ENCODE measurements around the gene MPL. TPM values are rescaled to one million over a fixed set of nuclear protein-coding genes. Genes with fewer than 3 reads are reported as not detected.

MPL gene
- total RNA-seq, 1 donor = not detected

- peak; percentile 68 for DNase-seq (ENCODE audit: insufficient read length, low spot score, missing footprints)
- Histone ChIP-seq H4K20me1 (ENCODE audit: insufficient read depth, low read length) (no peaks in the 10 kb centered on the region), H3K27me3 (ENCODE audit: insufficient read depth, low read length) (no peaks in the 10 kb centered on the region), H3K27ac (ENCODE audit: low read depth, low read length) (no peak overlapping the region), H3K9me3 (ENCODE audit: low read depth, low read length) (no peaks in the 10 kb centered on the region), H3K36me3 (ENCODE audit: insufficient read depth, low read length) (no peaks in the 10 kb centered on the region), H3K4me1 (ENCODE audit: insufficient read depth, low read length) (peaks cover 8% of the 10 kb centered on the region), H3K4me3 (ENCODE audit: insufficient read depth, low read length) (no peak overlapping the region), H2AFZ (ENCODE audit: low read length) (no peak overlapping the region), H3K4me2 (ENCODE audit: insufficient read depth, low read length) (no peak overlapping the region), H3K79me2 (ENCODE audit: insufficient read depth, low read length) (no peaks in the 10 kb centered on the region)
- TF ChIP-seq, protein P1, sequence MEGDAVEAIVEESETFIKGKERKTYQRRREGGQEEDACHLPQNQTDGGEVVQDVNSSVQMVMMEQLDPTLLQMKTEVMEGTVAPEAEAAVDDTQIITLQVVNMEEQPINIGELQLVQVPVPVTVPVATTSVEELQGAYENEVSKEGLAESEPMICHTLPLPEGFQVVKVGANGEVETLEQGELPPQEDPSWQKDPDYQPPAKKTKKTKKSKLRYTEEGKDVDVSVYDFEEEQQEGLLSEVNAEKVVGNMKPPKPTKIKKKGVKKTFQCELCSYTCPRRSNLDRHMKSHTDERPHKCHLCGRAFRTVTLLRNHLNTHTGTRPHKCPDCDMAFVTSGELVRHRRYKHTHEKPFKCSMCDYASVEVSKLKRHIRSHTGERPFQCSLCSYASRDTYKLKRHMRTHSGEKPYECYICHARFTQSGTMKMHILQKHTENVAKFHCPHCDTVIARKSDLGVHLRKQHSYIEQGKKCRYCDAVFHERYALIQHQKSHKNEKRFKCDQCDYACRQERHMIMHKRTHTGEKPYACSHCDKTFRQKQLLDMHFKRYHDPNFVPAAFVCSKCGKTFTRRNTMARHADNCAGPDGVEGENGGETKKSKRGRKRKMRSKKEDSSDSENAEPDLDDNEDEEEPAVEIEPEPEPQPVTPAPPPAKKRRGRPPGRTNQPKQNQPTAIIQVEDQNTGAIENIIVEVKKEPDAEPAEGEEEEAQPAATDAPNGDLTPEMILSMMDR (IDR thresholded peaks at IDR 0.05; ENCODE audit: extremely low read depth, low read depth, low read length) = no peak
Observed at GRCh38 chr1:43302201-43302600, 35.4 kb upstream of the MPL start.

DNA sequence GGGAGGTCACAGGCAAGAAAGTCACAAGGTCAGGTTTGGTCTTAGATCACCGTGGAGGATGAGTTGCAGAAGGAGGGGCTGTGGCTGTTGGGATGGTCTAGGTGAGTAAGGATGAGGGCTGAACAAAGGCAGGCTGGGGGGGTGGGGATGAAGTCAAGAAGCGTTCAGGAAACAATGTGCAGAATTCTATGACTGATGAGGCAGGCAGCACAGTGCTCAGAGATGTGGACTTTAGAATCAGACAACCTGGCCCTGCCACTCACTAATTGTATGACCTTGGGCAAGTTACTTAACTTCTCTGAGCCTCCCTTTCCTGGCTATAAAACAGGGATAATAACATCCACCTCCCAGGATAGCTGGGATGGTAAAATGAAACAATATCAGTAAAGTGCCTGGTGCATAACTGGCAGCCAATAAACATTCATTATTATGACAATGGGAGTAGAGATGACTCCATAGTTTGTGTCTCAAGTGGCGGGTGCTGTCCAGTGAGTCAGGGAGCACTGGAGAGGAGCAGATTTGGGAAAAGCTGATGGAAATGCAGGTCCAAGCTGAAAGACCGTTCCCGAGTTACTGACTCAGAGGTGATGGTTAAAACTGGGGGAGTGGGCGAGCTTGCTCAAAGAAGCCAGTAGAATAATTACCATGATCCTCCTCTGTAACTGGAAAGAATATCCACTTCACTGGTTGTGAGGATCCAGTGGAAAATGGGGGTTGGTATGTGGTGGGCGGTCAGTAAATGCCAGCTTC lies 34.7 kb upstream of the MPL start:
- Histone ChIP-seq H3K36me3 (ENCODE audit: insufficient read depth, low read length) (no peaks in the 10 kb centered on the region), H3K9me3 (ENCODE audit: low read depth, low read length) (no peaks in the 10 kb centered on the region), H3K27me3 (ENCODE audit: insufficient read depth, low read length) (no peaks in the 10 kb centered on the region), H3K79me2 (ENCODE audit: insufficient read depth, low read length) (no peaks in the 10 kb centered on the region), H4K20me1 (ENCODE audit: insufficient read depth, low read length) (no peaks in the 10 kb centered on the region), H3K27ac (ENCODE audit: low read depth, low read length) (no peak overlapping the region), H3K4me2 (ENCODE audit: insufficient read depth, low read length) (peak overlapping the region; percentile 24), H3K4me1 (ENCODE audit: insufficient read depth, low read length) (peaks cover 8% of the 10 kb centered on the region), H2AFZ (ENCODE audit: low read length) (no peak overlapping the region), H3K4me3 (ENCODE audit: insufficient read depth, low read length) (no peak overlapping the region)
- TF ChIP-seq, protein P1 (IDR thresholded peaks at IDR 0.05; ENCODE audit: extremely low read depth, low read depth, low read length) = no peak
- peak; percentile 96 for DNase-seq (ENCODE audit: insufficient read length, low spot score, missing footprints)

DNA sequence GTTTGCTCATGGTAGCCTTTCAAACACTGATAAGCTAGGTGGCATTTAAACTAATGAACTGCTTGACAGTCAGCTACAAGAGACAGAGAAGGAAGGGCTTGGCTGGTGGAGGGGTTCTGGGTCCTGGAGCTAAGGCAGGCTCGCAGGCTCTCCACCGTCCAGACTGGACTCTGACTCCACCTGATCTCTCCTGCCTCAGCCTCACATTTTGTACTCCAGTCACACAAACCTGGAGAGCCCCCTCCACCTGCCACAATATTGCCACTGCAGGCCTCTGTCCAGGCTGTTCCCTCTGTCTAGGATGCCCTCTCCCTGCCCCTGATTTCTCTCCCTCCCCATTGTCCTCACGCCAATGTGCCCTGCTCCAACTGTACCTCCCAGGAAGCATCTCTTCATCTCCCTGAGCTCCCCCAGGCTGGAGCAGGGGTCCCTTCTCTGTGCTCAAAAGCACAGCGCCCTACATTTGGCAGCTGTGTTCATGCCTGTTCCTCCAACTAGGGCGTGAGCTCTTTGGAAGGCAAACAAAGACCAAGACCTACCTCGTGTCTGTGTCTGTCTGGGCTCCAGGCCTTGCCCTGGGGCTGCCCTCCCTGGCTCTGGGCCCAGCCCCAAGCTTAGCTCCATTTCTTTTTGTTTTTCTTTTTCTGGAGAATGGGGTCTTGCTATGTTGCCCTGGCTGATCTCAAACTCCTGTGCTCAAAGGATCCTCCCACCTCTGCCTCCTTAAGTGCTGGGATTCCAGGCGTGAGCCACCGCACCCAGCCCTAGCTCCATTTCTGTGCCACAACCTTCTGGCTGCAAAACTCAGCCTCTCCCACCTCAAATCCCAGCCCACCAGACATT lies 33.9 kb upstream of the MPL start:
- peak; percentile 57 for DNase-seq (ENCODE audit: insufficient read length, low spot score, missing footprints)
- Histone ChIP-seq H3K79me2 (ENCODE audit: insufficient read depth, low read length) (no peaks in the 10 kb centered on the region), H3K9me3 (ENCODE audit: low read depth, low read length) (no peaks in the 10 kb centered on the region), H3K27me3 (ENCODE audit: insufficient read depth, low read length) (no peaks in the 10 kb centered on the region), H4K20me1 (ENCODE audit: insufficient read depth, low read length) (no peaks in the 10 kb centered on the region), H2AFZ (ENCODE audit: low read length) (no peak overlapping the region), H3K36me3 (ENCODE audit: insufficient read depth, low read length) (no peaks in the 10 kb centered on the region), H3K4me3 (ENCODE audit: insufficient read depth, low read length) (no peak overlapping the region), H3K4me1 (ENCODE audit: insufficient read depth, low read length) (peaks cover 8% of the 10 kb centered on the region), H3K27ac (ENCODE audit: low read depth, low read length) (no peak overlapping the region), H3K4me2 (ENCODE audit: insufficient read depth, low read length) (peak overlapping the region; percentile 24)
- TF ChIP-seq, protein P1 (IDR thresholded peaks at IDR 0.05; ENCODE audit: extremely low read depth, low read depth, low read length) = no peak

DNA sequence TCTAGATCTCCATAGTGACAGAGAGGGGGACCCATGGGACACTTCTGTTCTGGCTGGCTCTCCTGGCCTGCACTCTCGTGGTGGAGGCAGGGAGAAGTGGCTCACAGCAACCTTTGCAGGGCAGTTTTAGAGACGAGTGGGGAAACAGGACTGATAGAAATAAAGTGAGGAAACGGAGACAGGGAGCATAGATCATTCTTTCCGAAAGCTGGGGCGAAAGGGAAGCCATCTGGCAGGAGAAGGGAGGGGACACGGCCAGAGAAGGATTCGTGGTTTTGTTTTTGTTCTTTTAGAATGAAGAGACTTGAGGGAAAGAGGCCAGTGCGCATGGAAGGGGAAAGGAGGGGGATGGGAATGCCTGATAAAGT lies 33.3 kb upstream of the MPL start:
- H3K4me2 ChIP-seq (ENCODE audit: insufficient read depth, low read length) = no peak overlapping the region
- no peaks in the 10 kb centered on the region for H3K27me3 ChIP-seq (ENCODE audit: insufficient read depth, low read length)
- no peaks in the 10 kb centered on the region for H4K20me1 ChIP-seq (ENCODE audit: insufficient read depth, low read length)
- no peaks in the 10 kb centered on the region for H3K9me3 ChIP-seq (ENCODE audit: low read depth, low read length)
- no peak overlapping the region for H3K27ac ChIP-seq (ENCODE audit: low read depth, low read length)
- peaks cover 8% of the 10 kb centered on the region for H3K4me1 ChIP-seq (ENCODE audit: insufficient read depth, low read length)
- TF ChIP-seq, protein P1 (IDR thresholded peaks at IDR 0.05; ENCODE audit: extremely low read depth, low read depth, low read length) = no peak
- H3K4me3 ChIP-seq (ENCODE audit: insufficient read depth, low read length) = no peak overlapping the region
- H3K79me2 ChIP-seq (ENCODE audit: insufficient read depth, low read length) = no peaks in the 10 kb centered on the region
- peak; percentile 58 for DNase-seq (ENCODE audit: insufficient read length, low spot score, missing footprints)
- H2AFZ ChIP-seq (ENCODE audit: low read length) = no peak overlapping the region
- H3K36me3 ChIP-seq (ENCODE audit: insufficient read depth, low read length) = no peaks in the 10 kb centered on the region
